Calu3 (cell line): ENCODE measurements around the gene SNX25. TPM values are rescaled to one million over a fixed set of nuclear protein-coding genes. Genes with fewer than 3 reads are reported as not detected.
A peak's percentile ranks its signal among the peaks of the same experiment; 100 is the strongest.

Source experiments
- BruUV-seq: library from RNA; stranded (reverse); fragments of 400-500 nt; replicated peaks from 2 replicates; lab custom pipeline; 2021; lab: Mats Ljungman, UMichigan
- CTCF ChIA-PET: fragments of 300-600 bp; sonication (Branson Sonifier 250); formaldehyde crosslinking; loops from one replicate; lab custom pipeline; 2022; ENCODE audit warnings: antibody characterized with exemption; lab: Charles Lee
- DNase-seq: peaks from one replicate; pipeline ENCODE4 v3.0.0; 2022
- H3K27ac Mint-ChIP-seq: one replicate; pipeline ENCODE4 v1.8.0; 2022; ENCODE audit warnings: mixed read lengths; ENCODE audit not compliant: unreplicated experiment
- H3K27me3 Mint-ChIP-seq: one replicate; pipeline ENCODE4 v1.8.0; 2022; ENCODE audit warnings: mixed read lengths; ENCODE audit not compliant: unreplicated experiment
- H3K36me3 Mint-ChIP-seq: one replicate; pipeline ENCODE4 v1.8.0; 2022; ENCODE audit warnings: mild to moderate bottlenecking, moderate library complexity, mixed read lengths; ENCODE audit not compliant: insufficient read depth, unreplicated experiment
- H3K4me1 Mint-ChIP-seq: one replicate; pipeline ENCODE4 v1.8.0; 2022; ENCODE audit warnings: mild to moderate bottlenecking, low read depth, mixed read lengths; ENCODE audit not compliant: unreplicated experiment
- H3K4me3 Mint-ChIP-seq: one replicate; pipeline ENCODE4 v1.8.0; 2022; ENCODE audit warnings: mild to moderate bottlenecking, low read depth, moderate library complexity, mixed read lengths; ENCODE audit not compliant: unreplicated experiment
- H3K9me3 Mint-ChIP-seq: one replicate; pipeline ENCODE4 v1.8.0; 2022; ENCODE audit warnings: low read depth, mixed read lengths; ENCODE audit not compliant: unreplicated experiment
- intact Hi-C: fragments of 100-400 bp; cut with micrococcal nuclease; formaldehyde crosslinking; loops from one replicate; pipeline ENCODE4 v1.10.0; 2022; ENCODE audit not compliant: unreplicated experiment
- total RNA-seq: library from RNA; stranded (reverse); gene quantifications from 2 replicates; pipeline ENCODE4 v1.2.3, GENCODE V29; 2022
- TF ChIP-seq, protein P1 (sequence below): fragments of 200-600 bp; IDR thresholded peaks from one replicate; pipeline ENCODE4 v1.8.0; 2022; ENCODE audit warnings: antibody characterized with exemption; ENCODE audit not compliant: unreplicated experiment

SNX25 gene
- total RNA-seq, 1 experiment from 2014 or later: 16.1 TPM

DNA sequence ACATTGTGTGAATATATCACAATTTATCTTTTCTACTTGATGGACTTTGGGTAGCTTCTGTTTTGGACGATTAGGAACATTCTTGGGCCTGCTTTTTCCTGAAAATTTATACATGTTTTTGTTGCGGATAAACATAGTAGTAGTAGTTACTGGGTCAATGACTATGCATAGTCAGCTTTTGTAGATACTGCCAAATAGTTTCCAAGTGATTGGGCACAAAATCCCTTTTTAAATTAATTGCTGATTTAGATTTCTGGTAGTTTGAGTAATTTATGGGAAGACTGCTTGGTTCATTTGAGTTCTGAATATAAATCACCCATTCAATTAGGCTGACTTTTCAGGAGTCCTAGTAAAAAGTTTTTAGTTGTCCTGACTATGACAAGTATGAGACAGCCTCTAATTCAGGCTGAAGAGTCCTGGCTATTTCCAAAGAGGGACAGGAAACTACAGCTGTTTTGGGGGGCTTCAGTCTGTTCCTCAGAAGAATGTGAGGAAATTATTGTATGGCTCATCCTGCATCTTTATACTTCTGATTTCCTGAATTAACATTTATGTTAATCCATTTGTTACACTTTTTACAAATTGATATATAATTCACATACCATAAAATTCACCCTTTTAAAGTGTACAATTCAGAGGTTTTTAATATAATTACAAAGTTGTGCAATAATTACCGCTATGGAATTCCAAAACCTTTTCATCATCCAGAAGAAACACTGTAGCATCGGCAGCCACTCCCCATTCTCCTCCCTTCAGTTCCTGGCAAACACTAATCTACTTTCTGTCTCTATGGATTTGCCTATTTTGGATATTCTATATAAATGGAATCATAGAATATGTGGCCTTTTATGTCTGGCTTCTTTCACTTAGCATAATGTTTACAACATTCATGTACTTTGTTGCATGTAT lies 172.1 kb downstream of the SNX25 start:
- Mint-ChIP-seq H3K27me3 (no peaks in the 10 kb centered on the region), H3K4me3 (no peak overlapping the region), H3K4me1 (peaks cover 7% of the 10 kb centered on the region), H3K9me3 (no peaks in the 10 kb centered on the region), H3K27ac (no peak overlapping the region), H3K36me3 (no peaks in the 10 kb centered on the region)
- intact Hi-C loops: no loop called here
- TF ChIP-seq, protein P1, sequence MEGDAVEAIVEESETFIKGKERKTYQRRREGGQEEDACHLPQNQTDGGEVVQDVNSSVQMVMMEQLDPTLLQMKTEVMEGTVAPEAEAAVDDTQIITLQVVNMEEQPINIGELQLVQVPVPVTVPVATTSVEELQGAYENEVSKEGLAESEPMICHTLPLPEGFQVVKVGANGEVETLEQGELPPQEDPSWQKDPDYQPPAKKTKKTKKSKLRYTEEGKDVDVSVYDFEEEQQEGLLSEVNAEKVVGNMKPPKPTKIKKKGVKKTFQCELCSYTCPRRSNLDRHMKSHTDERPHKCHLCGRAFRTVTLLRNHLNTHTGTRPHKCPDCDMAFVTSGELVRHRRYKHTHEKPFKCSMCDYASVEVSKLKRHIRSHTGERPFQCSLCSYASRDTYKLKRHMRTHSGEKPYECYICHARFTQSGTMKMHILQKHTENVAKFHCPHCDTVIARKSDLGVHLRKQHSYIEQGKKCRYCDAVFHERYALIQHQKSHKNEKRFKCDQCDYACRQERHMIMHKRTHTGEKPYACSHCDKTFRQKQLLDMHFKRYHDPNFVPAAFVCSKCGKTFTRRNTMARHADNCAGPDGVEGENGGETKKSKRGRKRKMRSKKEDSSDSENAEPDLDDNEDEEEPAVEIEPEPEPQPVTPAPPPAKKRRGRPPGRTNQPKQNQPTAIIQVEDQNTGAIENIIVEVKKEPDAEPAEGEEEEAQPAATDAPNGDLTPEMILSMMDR: no peak
- no peak for DNase-seq
- CTCF ChIA-PET: no interaction called here
- BruUV-seq: no TSS peak

DNA sequence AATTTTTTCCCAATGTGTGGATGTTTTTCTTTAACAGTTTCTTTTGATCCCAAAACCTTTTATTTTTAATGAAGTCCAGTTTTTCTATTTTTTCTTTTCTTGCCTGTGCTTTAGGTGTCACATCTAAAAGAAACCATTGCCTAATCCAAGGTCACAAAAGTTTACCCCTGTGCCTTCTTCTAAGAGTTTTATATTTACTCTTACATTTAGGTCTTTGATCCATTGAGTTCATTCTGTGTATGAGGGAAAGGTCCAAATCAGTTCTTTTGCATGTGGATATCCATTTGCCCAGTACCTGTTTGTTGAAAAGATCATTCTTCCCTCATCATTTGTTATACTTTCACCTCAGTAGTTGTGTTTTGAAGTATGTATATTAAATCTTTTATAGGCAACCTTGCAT lies 173.4 kb downstream of the SNX25 start:
- Mint-ChIP-seq H3K9me3 (no peaks in the 10 kb centered on the region), H3K27ac (no peak overlapping the region), H3K4me1 (peaks cover 7% of the 10 kb centered on the region), H3K27me3 (no peaks in the 10 kb centered on the region), H3K36me3 (no peaks in the 10 kb centered on the region), H3K4me3 (no peak overlapping the region)
- CTCF ChIA-PET: no interaction called here
- intact Hi-C loops: no loop called here
- no peak for DNase-seq
- TF ChIP-seq, protein P1: no peak
- no TSS peak for BruUV-seq

DNA sequence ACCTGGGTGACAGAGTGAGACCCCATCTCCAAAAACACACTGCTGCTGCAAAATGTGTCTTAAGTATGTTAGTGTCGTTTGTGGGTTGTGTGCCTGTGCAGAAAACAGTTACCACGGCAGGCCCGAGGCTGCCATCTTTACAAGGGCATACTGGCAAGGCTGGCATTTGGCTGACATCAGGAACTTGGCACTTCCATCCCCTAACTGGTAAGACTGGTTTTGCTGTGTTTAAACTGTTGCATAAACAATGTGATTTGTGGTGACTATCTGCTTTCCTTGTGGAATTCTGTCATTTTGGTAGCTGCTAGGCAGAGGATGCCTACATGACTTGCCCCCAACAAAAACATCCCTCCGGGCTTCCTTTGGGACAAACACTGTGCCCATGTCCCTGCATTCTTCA lies 174.1 kb downstream of the SNX25 start:
- H3K27ac Mint-ChIP-seq: peak overlapping the region; percentile 67
- CTCF ChIA-PET: interaction anchor here (0.7 kb wide), 1 partner anchor 1812 kb away, joined by 5 read pairs; no protein-coding TSS in a partner anchor
- no peaks in the 10 kb centered on the region for H3K27me3 Mint-ChIP-seq
- no peaks in the 10 kb centered on the region for H3K36me3 Mint-ChIP-seq
- no peaks in the 10 kb centered on the region for H3K9me3 Mint-ChIP-seq
- peak; percentile 51 for DNase-seq
- BruUV-seq: no TSS peak
- H3K4me3 Mint-ChIP-seq: no peak overlapping the region
- peaks cover 7% of the 10 kb centered on the region for H3K4me1 Mint-ChIP-seq
- TF ChIP-seq, protein P1: no peak
- intact Hi-C loops: no loop called here

DNA sequence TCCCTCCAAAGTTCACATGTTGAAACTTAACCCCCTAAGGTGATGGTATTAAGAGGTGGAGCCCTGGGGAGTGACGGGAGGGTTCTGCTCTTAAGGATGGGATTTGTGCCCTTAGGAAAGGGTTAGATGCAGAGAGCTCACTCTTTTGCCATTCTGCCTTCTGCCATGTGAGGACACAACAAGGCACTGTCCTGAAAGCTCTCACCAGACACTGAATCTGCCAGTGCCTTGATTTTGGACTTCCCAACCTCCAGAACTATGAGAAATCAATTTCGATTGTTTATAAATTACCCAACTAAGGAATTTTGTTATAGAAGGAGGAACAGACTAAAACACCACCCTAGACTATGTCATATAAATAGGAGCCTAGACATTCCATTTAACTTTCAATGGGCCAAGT lies 174.7 kb downstream of the SNX25 start:
- H3K27me3 Mint-ChIP-seq: no peaks in the 10 kb centered on the region
- no peak for DNase-seq
- TF ChIP-seq, protein P1: no peak
- intact Hi-C loops: no loop called here
- H3K36me3 Mint-ChIP-seq: no peaks in the 10 kb centered on the region
- H3K4me1 Mint-ChIP-seq: peaks cover 7% of the 10 kb centered on the region
- CTCF ChIA-PET: interaction anchor here (0.7 kb wide), 1 partner anchor 1812 kb away, joined by 5 read pairs; no protein-coding TSS in a partner anchor
- no peak overlapping the region for H3K4me3 Mint-ChIP-seq
- H3K27ac Mint-ChIP-seq: peak overlapping the region; percentile 67
- H3K9me3 Mint-ChIP-seq: no peaks in the 10 kb centered on the region
- no TSS peak for BruUV-seq
